ENCODE data around the gene ERVH48-1. TPM values are rescaled to one million over a fixed set of nuclear protein-coding genes. Genes with fewer than 3 reads are reported as not detected.
"Not testable (repeated sequence)": the region's sequence is repeated elsewhere in the genome, so short reads cannot be mapped to it uniquely, and the experiment has no call there.

Gene ERVH48-1
- total RNA-seq, 3 donors from 2014 or later, result not detected

DNA sequence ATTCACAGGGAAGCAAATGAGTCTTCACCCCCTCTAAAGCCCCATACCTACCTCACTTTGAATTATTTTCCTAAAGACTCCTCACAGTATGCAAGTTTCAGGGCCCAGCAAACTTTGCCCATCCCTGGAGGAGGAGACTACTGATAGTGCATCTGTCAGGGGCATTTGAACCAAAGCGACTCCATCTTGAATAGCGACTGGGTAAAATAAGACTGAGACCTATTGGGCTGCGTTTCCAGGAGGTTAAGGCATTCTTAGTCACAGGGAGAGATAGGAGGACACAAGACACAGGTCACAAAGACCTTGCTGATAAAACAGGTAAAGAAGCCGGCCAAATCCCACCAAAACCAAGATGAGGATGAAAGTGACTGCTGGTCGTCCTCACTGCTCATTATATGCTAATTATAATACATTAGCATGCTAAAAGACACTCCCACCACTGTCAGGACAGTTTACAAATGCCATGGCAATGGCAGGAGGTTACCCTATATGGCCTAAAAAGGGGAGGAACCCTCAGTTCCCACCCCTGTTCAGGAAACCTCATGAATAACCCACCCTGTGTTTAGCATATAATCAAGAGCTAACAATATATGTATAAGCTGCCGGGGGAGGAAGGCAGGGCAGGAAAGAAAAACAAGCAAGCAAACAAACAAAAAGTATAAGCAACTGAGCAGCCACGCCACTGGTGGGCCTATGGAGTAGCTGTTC is 45.7 kb upstream of the ERVH48-1 start:
- peaks cover 0 to 11% of the 10 kb centered on the region in 2 donors for H3K4me1 ChIP-seq
- no peak for TF ChIP-seq POLR2A (IDR thresholded peaks at IDR 0.05)
- TF ChIP-seq POLR2AphosphoS5 (IDR thresholded peaks at IDR 0.05), result no peak
- TF ChIP-seq, protein P1, sequence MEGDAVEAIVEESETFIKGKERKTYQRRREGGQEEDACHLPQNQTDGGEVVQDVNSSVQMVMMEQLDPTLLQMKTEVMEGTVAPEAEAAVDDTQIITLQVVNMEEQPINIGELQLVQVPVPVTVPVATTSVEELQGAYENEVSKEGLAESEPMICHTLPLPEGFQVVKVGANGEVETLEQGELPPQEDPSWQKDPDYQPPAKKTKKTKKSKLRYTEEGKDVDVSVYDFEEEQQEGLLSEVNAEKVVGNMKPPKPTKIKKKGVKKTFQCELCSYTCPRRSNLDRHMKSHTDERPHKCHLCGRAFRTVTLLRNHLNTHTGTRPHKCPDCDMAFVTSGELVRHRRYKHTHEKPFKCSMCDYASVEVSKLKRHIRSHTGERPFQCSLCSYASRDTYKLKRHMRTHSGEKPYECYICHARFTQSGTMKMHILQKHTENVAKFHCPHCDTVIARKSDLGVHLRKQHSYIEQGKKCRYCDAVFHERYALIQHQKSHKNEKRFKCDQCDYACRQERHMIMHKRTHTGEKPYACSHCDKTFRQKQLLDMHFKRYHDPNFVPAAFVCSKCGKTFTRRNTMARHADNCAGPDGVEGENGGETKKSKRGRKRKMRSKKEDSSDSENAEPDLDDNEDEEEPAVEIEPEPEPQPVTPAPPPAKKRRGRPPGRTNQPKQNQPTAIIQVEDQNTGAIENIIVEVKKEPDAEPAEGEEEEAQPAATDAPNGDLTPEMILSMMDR (IDR thresholded peaks at IDR 0.05), result no peak
- intact Hi-C loops (cut with DNase I; ENCODE audit: low total_unique reads), result no loop called here
- H3K4me3 ChIP-seq, result no peak overlapping the region
- H3K27me3 ChIP-seq, result no peaks in the 10 kb centered on the region
- no peaks in the 10 kb centered on the region for H3K36me3 ChIP-seq
- no peaks in the 10 kb centered on the region for H3K9me3 ChIP-seq
- H3K27ac ChIP-seq, result no peak overlapping the region
- DNase-seq (ENCODE audit: low spot score in 2 of 2), result no peak

DNA sequence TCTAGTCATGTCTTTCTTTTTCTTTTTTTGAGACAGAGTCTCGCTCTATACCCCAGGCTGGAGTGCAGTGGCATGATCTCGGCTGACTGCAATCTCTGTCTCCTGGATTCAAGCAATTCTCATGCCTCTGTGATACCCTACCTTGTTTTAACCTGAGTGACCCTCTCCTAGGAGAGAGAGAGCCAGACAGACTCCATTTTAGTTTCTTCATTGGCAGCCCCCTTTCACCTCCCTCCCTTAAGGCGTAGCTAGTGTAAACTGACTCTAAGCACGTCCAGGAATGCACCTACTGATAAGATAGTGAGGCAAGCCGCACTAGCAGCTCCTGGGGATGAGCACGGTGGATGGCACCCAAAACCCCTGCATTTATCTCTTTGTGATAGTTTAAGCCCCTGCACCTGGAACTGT is 43.8 kb upstream of the ERVH48-1 start:
- TF ChIP-seq, protein P1 (IDR thresholded peaks at IDR 0.05), result no peak
- TF ChIP-seq POLR2AphosphoS5 (IDR thresholded peaks at IDR 0.05) (no peak), POLR2A (IDR thresholded peaks at IDR 0.05) (no peak)
- Histone ChIP-seq H3K27me3 (no peaks in the 10 kb centered on the region), H3K4me1 (peaks cover 0 to 7% of the 10 kb centered on the region in 2 donors), H3K4me3 (no peak overlapping the region), H3K36me3 (no peaks in the 10 kb centered on the region), H3K9me3 (no peaks in the 10 kb centered on the region), H3K27ac (no peak overlapping the region)
- no peak for DNase-seq (ENCODE audit: low spot score in 2 of 2)
- intact Hi-C loops (cut with DNase I; ENCODE audit: low total_unique reads), result no loop called here

DNA sequence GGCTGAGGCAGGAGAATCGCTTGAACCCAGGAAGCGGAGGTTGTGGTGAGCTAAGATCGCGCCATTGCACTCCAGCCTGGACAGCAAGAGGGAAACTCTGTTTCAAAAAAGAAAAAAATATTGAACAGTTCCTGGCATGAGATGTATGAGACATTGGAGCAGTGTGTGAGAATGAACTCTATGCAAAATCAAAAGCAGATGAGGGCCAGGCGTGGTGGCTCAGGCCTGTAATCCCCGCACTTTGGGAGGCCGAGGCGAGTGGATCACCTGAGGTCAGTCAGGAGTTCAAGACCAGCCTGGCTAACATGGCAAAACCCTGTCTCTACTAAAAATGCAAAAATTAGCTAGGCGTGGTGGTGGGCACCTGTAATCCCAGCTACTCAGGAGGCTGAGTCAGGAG is 42.2 kb upstream of the ERVH48-1 start:
- H3K4me1 ChIP-seq; intact Hi-C loops (cut with DNase I; ENCODE audit: low total_unique reads); DNase-seq (ENCODE audit: low spot score in 2 of 2); H3K27me3 ChIP-seq; H3K4me3 ChIP-seq; H3K27ac ChIP-seq; H3K36me3 ChIP-seq; H3K9me3 ChIP-seq: not testable (repeated sequence)

DNA sequence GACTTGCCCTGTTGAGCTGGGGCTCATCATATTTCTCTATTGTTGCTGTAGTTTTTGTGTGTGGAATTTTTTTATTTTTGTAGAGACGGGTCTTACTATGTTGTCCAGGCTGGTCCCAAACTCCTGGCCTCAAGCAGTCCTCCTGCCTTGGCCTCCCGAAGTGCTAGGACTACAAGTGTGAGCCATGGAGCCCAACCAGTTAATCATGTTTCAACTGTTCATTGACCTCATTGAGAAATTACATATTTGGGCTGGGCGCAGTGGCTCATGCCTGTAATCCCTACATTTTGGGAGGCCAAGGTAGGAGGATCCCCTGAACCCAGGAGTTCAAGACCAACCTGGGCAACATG is 39.8 kb upstream of the ERVH48-1 start:
- TF ChIP-seq, protein P1 (IDR thresholded peaks at IDR 0.05), result no peak
- TF ChIP-seq POLR2AphosphoS5 (IDR thresholded peaks at IDR 0.05), result no peak
- no peak for TF ChIP-seq POLR2A (IDR thresholded peaks at IDR 0.05)
- Histone ChIP-seq H3K27ac (no peak overlapping the region), H3K4me1 (no peaks in the 10 kb centered on the region), H3K9me3 (no peaks in the 10 kb centered on the region), H3K27me3 (no peaks in the 10 kb centered on the region), H3K36me3 (no peaks in the 10 kb centered on the region), H3K4me3 (no peak overlapping the region)
- no peak for DNase-seq (ENCODE audit: low spot score in 2 of 2)
- intact Hi-C loops (cut with DNase I; ENCODE audit: low total_unique reads), result no loop called here

DNA sequence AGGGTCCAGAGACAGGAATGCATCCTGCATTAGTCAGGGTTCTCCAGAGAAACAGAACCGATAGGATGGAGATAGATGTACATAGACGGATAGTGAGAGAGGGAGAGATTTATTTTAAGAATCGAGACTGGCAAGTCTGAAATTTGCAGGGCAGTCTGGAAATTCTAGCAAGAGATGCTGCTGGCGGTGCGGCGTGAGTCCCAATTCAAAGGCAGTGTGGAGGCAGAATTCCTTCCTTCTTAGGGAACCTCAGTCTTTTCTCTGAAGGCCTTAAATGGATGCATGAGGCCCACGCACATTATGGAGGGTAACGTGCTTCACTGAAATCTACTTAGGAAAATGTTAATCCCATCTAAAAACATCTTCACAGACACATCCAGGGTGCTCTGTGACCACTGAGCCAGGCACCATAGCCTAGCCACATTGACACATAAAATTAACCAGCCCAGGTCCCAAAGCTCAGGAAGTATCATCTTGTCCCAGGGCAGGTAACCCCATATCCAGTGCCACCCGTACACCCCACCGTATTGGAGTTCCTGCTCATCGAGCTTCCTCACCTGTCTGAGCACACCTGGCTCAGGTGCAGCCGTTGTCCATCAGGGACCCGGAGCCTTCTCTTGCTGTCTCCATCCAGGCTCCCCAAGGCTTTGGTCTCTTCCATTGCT is 39.2 kb upstream of the ERVH48-1 start:
- intact Hi-C loops (cut with DNase I; ENCODE audit: low total_unique reads), result no loop called here
- TF ChIP-seq, protein P1 (IDR thresholded peaks at IDR 0.05), result no peak
- no peak for TF ChIP-seq POLR2AphosphoS5 (IDR thresholded peaks at IDR 0.05)
- no peak for TF ChIP-seq POLR2A (IDR thresholded peaks at IDR 0.05)
- no peaks in the 10 kb centered on the region for H3K27me3 ChIP-seq
- no peaks in the 10 kb centered on the region for H3K4me1 ChIP-seq
- no peak for DNase-seq (ENCODE audit: low spot score in 2 of 2)
- no peaks in the 10 kb centered on the region for H3K9me3 ChIP-seq
- no peak overlapping the region for H3K4me3 ChIP-seq
- H3K27ac ChIP-seq, result no peak overlapping the region
- no peaks in the 10 kb centered on the region for H3K36me3 ChIP-seq

Data from breast epithelium (tissue), 4 donors.